Panc1 (cell line): ENCODE measurements around the gene YOD1.

ENCODE experiments used
- POLR2AphosphoS5 ChIP-seq: IDR thresholded peaks from 2 replicates; pipeline ENCODE4 v1.6.1; 2012; ENCODE audit warnings: mild to moderate bottlenecking, low read depth, low read length, moderate library complexity
- SIN3A ChIP-seq: IDR thresholded peaks from 2 replicates; pipeline ENCODE4 v1.6.1; 2012; ENCODE audit warnings: low read depth, mild to moderate bottlenecking, low read length, moderate library complexity, borderline replicate concordance; ENCODE audit not compliant: insufficient read depth
- TCF7L2 ChIP-seq: IDR thresholded peaks from 2 replicates; pipeline ENCODE4 v1.6.1; 2011; ENCODE audit warnings: mild to moderate bottlenecking, low read depth, low read length, inconsistent platforms
- TF ChIP-seq, protein P1 (sequence below): fragments of 450-650 bp; IDR thresholded peaks from 2 replicates; pipeline ENCODE4 v1.5.1; 2017; ENCODE audit warnings: mild to moderate bottlenecking
- TF ChIP-seq, protein P2 (sequence below), 2 experiments: IDR thresholded peaks; 2 replicates each; pipeline ENCODE4 v1.6.1; 2011 to 2012; ENCODE audit warnings: low read depth in 2 of 2, control low read depth in 1 of 2, low read length in 1 of 2, mild to moderate bottlenecking in 1 of 2, moderate library complexity in 1 of 2; ENCODE audit not compliant: insufficient read depth in 1 of 2

DNA sequence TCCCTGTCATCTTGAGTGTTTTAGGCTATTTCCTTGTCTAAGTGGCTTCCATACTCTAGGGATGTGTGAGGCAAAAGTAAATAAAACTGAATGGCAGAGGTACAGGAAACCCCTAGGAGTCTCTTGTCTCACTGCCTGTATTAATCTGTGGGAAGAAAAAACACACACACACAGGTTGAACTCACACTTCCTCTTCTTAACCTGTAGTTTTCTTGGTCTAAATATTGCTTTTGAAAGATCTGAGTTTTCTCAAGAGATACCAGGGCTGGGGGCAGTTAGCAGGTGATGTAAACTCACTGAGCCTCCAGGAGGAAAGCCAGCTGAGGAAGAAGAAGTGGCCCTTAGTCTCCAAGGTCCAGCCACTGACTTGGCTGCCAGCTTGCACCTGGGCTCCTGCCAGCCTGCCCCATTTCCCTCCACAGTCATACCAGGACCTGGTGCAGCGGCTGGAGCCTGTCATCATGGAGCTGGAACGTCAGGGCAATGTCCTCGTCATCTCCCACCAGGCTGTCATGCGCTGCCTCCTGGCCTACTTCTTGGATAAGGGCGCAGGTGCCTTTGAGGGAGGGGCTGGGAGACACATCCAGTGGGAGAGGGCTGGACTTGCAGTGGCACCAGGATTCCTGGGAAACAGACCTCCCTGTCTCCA is 19.0 kb upstream of the YOD1 start:
- TF ChIP-seq, protein P1, sequence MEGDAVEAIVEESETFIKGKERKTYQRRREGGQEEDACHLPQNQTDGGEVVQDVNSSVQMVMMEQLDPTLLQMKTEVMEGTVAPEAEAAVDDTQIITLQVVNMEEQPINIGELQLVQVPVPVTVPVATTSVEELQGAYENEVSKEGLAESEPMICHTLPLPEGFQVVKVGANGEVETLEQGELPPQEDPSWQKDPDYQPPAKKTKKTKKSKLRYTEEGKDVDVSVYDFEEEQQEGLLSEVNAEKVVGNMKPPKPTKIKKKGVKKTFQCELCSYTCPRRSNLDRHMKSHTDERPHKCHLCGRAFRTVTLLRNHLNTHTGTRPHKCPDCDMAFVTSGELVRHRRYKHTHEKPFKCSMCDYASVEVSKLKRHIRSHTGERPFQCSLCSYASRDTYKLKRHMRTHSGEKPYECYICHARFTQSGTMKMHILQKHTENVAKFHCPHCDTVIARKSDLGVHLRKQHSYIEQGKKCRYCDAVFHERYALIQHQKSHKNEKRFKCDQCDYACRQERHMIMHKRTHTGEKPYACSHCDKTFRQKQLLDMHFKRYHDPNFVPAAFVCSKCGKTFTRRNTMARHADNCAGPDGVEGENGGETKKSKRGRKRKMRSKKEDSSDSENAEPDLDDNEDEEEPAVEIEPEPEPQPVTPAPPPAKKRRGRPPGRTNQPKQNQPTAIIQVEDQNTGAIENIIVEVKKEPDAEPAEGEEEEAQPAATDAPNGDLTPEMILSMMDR, result no peak
- TF ChIP-seq, protein P2, sequence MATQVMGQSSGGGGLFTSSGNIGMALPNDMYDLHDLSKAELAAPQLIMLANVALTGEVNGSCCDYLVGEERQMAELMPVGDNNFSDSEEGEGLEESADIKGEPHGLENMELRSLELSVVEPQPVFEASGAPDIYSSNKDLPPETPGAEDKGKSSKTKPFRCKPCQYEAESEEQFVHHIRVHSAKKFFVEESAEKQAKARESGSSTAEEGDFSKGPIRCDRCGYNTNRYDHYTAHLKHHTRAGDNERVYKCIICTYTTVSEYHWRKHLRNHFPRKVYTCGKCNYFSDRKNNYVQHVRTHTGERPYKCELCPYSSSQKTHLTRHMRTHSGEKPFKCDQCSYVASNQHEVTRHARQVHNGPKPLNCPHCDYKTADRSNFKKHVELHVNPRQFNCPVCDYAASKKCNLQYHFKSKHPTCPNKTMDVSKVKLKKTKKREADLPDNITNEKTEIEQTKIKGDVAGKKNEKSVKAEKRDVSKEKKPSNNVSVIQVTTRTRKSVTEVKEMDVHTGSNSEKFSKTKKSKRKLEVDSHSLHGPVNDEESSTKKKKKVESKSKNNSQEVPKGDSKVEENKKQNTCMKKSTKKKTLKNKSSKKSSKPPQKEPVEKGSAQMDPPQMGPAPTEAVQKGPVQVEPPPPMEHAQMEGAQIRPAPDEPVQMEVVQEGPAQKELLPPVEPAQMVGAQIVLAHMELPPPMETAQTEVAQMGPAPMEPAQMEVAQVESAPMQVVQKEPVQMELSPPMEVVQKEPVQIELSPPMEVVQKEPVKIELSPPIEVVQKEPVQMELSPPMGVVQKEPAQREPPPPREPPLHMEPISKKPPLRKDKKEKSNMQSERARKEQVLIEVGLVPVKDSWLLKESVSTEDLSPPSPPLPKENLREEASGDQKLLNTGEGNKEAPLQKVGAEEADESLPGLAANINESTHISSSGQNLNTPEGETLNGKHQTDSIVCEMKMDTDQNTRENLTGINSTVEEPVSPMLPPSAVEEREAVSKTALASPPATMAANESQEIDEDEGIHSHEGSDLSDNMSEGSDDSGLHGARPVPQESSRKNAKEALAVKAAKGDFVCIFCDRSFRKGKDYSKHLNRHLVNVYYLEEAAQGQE (IDR thresholded peaks at IDR 0.05; ENCODE audit: insufficient read depth in 1 of 2, low read depth in 2 of 2, low read length in 1 of 2), result no peak
- TF ChIP-seq POLR2AphosphoS5, result no peak
- no peak for TF ChIP-seq SIN3A
- TF ChIP-seq TCF7L2, result no peak
